Activated gamma-delta T cell treated with anti-CD3 and anti-CD28 coated beads, Interleukin-2, amount 50 U/mL, for 16 hours (primary cell): ENCODE measurements around the gene MRM2.

Source experiments
- DNase-seq: peaks from one replicate; pipeline ENCODE4 v3.0.0-alpha.2; 2020; ENCODE audit warnings: low read depth

MRM2 gene

GRCh38 chr7:2266911-2267310 is 24.9 kb upstream of the MRM2 start:
- no peak for DNase-seq

- no peak for DNase-seq
These were observed 22.2 kb upstream of the MRM2 start for GRCh38 chr7:2264158-2264557.

GRCh38 chr7:2263176-2263575 is 21.2 kb upstream of the MRM2 start:
- DNase-seq = no peak

GRCh38 chr7:2261611-2262010 is 19.6 kb upstream of the MRM2 start:
- no peak for DNase-seq

DNA sequence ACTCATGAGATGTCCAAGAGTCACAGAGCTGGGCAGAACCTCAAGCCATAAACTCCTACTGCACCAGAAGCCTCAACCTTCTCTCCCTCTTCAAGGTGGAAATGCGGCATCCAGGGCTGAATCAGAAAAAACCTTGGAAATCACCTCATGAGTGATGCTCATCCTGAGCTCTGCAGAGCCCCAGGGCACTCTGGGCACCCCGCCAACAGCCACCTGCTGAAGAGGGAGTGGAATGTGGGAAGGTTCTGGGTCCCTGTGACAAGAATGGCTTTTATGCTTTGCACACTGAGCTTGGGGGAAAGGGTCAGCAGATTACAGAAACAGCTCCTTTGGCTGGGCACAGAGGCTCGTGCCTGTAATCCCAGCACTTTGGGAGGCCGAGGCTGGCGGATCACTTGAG is 18.8 kb upstream of the MRM2 start:
- DNase-seq = no peak

- DNase-seq = no peak
These were observed 17.5 kb upstream of the MRM2 start for GRCh38 chr7:2259480-2259879.

- DNase-seq = no peak
These were observed 16.8 kb upstream of the MRM2 start for GRCh38 chr7:2258661-2259365.

GRCh38 chr7:2257651-2258050 is 15.6 kb upstream of the MRM2 start:
- no peak for DNase-seq

DNA sequence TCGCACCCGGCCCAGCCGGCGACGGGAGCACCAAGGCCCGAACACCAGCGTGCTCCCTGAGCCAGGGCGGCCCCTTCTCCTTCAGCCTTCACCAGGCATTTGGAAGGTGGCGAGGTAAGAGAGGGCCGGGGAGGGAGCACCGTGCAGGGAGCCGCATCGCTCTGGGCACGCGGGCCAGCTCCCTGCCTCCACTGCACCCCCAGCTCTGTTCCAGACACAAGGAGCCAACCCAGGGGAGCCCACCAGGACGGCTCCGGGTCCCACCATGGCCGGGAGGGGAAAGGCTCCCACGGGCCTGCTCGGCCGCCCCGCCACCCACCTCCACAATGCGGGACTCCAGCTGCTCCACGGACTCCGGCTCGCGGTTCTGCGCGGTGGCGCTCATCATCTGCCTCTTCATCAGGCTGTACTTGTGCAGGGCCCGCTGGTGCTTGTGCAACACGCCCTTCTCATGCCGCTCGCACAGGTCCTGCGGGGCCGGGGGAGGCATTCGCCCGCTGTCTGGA is 15.1 kb upstream of the MRM2 start:
- no peak for DNase-seq

DNA sequence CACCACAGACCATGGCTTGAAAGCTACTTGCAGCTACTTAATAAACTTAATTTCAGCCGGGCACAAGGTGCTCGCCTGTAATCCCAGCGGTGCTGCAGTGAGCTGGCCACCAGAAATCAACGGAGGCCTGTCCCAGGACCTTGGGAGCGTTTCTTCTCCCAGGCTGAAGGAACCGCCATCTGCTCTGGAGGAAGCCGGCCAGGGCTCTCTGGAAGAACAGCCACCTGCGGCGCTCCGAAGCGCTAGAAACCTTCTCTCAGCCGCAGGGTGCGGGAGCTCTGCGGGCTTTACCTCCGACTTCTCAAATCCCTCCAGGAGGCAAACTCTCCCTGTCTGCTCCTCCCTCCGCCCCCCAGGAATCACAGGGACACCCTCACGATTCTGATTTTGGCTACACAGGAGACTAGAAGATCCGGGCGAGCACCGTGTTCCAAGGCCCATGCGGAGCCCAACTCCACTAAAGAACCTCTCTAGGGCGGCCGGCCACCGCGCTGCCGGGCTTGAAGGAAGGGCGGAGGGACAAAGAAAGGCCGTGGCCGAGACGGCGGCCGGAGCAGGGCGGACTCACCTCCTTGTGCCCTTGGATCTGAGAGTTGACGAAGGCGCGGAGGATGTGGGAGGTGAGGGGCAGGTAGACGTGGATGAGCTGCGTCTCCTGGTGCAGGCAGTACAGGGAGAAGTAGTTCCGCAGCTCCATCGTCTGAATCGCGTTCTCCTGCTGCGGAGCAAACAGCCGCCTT is 14.5 kb upstream of the MRM2 start:
- DNase-seq = no peak

GRCh38 chr7:2255145-2256139 is 13.4 kb upstream of the MRM2 start:
- no peak for DNase-seq

GRCh38 chr7:2254429-2255144 is 12.6 kb upstream of the MRM2 start:
- no peak for DNase-seq

GRCh38 chr7:2253525-2254244 is 11.7 kb upstream of the MRM2 start:
- no peak for DNase-seq

- no peak for DNase-seq
These were observed 11.0 kb upstream of the MRM2 start for GRCh38 chr7:2253021-2253420.

DNA sequence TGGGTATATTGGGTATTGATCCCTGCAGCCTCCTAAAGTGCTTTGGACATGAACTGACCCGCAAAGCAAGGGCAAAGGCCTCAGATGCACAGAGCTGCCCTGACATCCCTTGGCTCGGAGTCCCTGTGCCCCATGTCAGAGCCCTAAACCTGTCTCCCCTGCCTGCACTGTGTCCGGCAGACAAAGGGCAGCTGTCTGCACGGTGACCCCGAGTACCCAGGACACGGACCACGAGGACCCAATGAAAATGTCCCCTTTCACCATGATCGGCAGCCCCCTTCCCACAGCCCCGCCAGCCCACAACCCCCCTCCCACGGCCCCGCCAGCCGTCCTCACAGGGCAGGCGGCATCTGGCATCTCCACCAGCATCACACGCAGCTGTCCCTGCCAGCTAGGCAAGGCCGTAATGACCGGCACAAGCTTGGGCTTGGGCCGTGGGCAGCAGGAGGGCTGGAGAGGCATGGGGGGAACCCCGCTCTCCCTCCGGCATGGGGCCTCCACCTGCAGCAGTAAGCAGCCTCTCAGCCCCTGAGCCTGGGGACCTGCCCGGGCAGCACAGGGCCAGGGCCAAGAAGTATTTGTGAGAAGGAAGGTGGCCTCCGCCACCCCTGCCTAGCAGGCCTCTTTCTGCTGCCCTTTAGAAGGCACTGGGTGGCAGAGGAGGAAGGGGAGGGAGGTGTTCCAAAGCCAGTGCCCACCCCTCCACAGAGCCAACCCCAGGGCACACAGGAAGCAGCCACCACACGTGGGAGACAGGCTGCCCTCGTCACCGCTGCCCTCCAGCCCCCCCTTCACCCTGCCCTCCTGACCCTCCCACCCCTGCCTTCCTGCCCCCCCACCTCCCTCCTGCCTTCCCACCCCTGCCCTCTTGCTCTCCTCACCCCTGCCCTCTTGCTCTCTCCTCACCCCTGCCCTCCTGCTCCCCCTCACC is 10.1 kb upstream of the MRM2 start:
- no peak for DNase-seq

DNA sequence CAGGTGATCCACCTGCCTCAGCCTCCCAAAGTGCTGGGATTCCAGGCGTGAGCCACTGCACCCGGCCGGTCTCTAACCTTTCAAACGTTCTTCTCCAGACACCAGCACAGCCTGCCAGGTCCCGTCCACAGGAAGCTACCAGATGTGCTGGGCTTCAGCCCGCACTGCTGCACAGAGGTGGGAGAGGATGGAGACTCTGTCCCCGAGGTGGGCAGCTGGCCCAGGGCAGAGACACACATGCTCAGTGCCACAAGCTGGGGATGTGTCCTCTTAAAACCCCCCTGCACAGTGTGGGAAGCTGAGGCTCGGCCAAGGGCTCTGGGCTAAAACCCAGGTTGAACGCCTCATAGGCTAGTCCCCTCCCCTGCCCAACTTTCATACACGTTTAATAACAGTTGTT is 9.4 kb upstream of the MRM2 start:
- DNase-seq = no peak

DNA sequence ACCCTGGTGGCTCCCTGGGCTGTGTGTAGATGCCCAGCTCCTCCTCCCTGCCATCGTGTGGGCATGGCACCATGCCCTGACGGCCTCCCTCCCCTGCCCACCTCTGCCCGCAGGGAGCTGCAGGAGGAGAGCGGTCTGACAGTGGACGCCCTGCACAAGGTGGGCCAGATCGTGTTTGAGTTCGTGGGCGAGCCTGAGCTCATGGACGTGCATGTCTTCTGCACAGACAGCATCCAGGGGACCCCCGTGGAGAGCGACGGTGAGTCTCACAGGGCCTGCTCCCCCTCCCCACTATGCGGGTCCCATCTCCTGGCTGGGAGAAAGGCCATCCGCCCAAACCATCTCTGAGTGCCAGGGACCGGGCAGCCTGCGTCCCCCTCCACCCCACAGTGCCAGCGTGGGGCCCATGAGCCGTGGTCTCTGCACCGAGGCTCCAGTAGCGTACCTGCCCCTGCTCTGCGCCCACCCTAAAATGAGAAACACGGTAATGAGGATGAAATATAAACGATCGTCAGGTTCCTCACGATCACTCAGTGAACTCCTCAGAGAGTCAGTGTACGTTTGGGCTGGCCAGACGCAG is 7.8 kb upstream of the MRM2 start:
- DNase-seq = no peak

- no peak for DNase-seq
These were observed 7.1 kb upstream of the MRM2 start for GRCh38 chr7:2248984-2249694.
